A549 treated with RU486 at 1 μM for 4 hours (cell line): ENCODE results near the gene OR5J2. TPM values are rescaled to one million over a fixed set of nuclear protein-coding genes. Genes with fewer than 3 reads are reported as not detected.

ENCODE experiments used
- total RNA-seq: library from RNA; stranded (reverse); fragments of 200-300 nt; extraction: Qiagen RNA extraction; gene quantifications from 5 replicates; pipeline ENCODE4 v1.2.3, GENCODE V29; 2022; ENCODE audit warnings: low read depth

OR5J2 gene
- not detected in 5 replicates for total RNA-seq

GRCh38 chr11:56176318-56176717 is at the start of gene OR5J2:
Gene OR5J2 (plus strand): TSS chr11:56176618. CDS start chr11:56176618, 0 bp downstream.

GRCh38 chr11:56140151-56140661 is 36.2 kb upstream of the OR5J2 start, which contains the start of gene OR8J3:
Gene OR8J3 (minus strand): TSS chr11:56140201. CDS start chr11:56137718, 2,483 bp downstream.

GRCh38 chr11:56160217-56160616 is 16.2 kb upstream of the OR5J2 start, which contains the start of gene OR8K5:
Gene OR8K5 (minus strand): TSS chr11:56160317. CDS start chr11:56160317, 0 bp downstream.

Other genes starting within 250 kb of the OR5J2 start
- not detected in 5 replicates for gene OR5I1, start 240.2 kb upstream of the OR5J2 start, total RNA-seq
- gene OR10AG1, start 206.7 kb upstream of the OR5J2 start, total RNA-seq: not detected in 5 replicates
- not detected in 5 replicates for gene OR5F1, start 182.0 kb upstream of the OR5J2 start, total RNA-seq
- not detected in 5 replicates for gene OR5AS1, start 149.0 kb upstream of the OR5J2 start, total RNA-seq
- gene OR8I2, start 83.3 kb upstream of the OR5J2 start, total RNA-seq: not detected in 5 replicates
- gene OR8H2, start 72.9 kb upstream of the OR5J2 start, total RNA-seq: not detected in 5 replicates
- gene OR8H3, start 54.2 kb upstream of the OR5J2 start, total RNA-seq: not detected in 5 replicates
- gene OR8J3, start 36.4 kb upstream of the OR5J2 start, total RNA-seq: not detected in 5 replicates
- not detected in 5 replicates for gene OR8K5, start 16.3 kb upstream of the OR5J2 start, total RNA-seq
- gene OR5T2, start 57.6 kb downstream of the OR5J2 start, total RNA-seq: not detected in 5 replicates
- not detected in 5 replicates for gene OR5T3, start 75.6 kb downstream of the OR5J2 start, total RNA-seq
- not detected in 5 replicates for gene OR5T1, start 97.5 kb downstream of the OR5J2 start, total RNA-seq
- not detected in 5 replicates for gene OR8H1, start 115.6 kb downstream of the OR5J2 start, total RNA-seq
- gene OR8K3, start 138.5 kb downstream of the OR5J2 start, total RNA-seq: not detected in 5 replicates
- gene OR8K1, start 169.4 kb downstream of the OR5J2 start, total RNA-seq: not detected in 5 replicates
- gene OR8J1, start 177.7 kb downstream of the OR5J2 start, total RNA-seq: not detected in 5 replicates
- gene OR8U1, start 199.0 kb downstream of the OR5J2 start, total RNA-seq: not detected in 5 replicates
- not detected in 5 replicates for gene OR5AL1, start 236.1 kb downstream of the OR5J2 start, total RNA-seq